ENCODE data around the gene CNGA1. TPM values are rescaled to one million over a fixed set of nuclear protein-coding genes. Genes with fewer than 3 reads are reported as not detected.

CNGA1 gene
- total RNA-seq, 2 donors from 2014 or later, result 0.28 TPM; not detected in 1

- TF ChIP-seq CTCF (IDR thresholded peaks at IDR 0.05), result no peak
- no peaks in the 10 kb centered on the region for H3K9me3 ChIP-seq
Measured at GRCh38 chr4:47954677-47955076, 61.8 kb downstream of the CNGA1 start.

GRCh38 chr4:47954245-47954644 is 62.2 kb downstream of the CNGA1 start:
- H3K4me1 ChIP-seq (ENCODE audit: control insufficient read depth in 1 of 2, low read depth in 2 of 2), result no peaks in the 10 kb centered on the region
- no peak for TF ChIP-seq CTCF (IDR thresholded peaks at IDR 0.05)
- H3K27ac ChIP-seq, result no peak overlapping the region
- no peak overlapping the region for H3K4me3 ChIP-seq
- H3K36me3 ChIP-seq, result no peaks in the 10 kb centered on the region
- ATAC-seq (ENCODE audit: insufficient number of reproducible peaks, low FRiP score, low read depth) (no peak), DNase-seq (ENCODE audit: low spot score) (no peak)
- no peaks in the 10 kb centered on the region for H3K27me3 ChIP-seq (replicated peaks; ENCODE audit: insufficient read depth)
- H3K9me3 ChIP-seq, result no peaks in the 10 kb centered on the region

More at GRCh38 chr4:47954677-47955076, 61.8 kb downstream of the CNGA1 start:
- Histone ChIP-seq H3K36me3 (no peaks in the 10 kb centered on the region), H3K27me3 (replicated peaks; ENCODE audit: insufficient read depth) (no peaks in the 10 kb centered on the region), H3K27ac (no peak overlapping the region), H3K4me3 (no peak overlapping the region), H3K4me1 (ENCODE audit: control insufficient read depth in 1 of 2, low read depth in 2 of 2) (no peaks in the 10 kb centered on the region)
- ATAC-seq (ENCODE audit: insufficient number of reproducible peaks, low FRiP score, low read depth) (no peak), DNase-seq (ENCODE audit: low spot score) (no peak)

GRCh38 chr4:47945930-47946726 is 70.4 kb downstream of the CNGA1 start:
- no peak for TF ChIP-seq CTCF (IDR thresholded peaks at IDR 0.05)
- DNase-seq (ENCODE audit: low spot score), result no peak
- H3K4me1 ChIP-seq (ENCODE audit: control insufficient read depth in 1 of 2, low read depth in 2 of 2), result no peaks in the 10 kb centered on the region
- no peak overlapping the region for H3K4me3 ChIP-seq
- no peak for ATAC-seq (ENCODE audit: insufficient number of reproducible peaks, low FRiP score, low read depth)
- no peaks in the 10 kb centered on the region for H3K27me3 ChIP-seq (replicated peaks; ENCODE audit: insufficient read depth)
- H3K27ac ChIP-seq, result no peak overlapping the region
- no peaks in the 10 kb centered on the region for H3K9me3 ChIP-seq
- H3K36me3 ChIP-seq, result no peaks in the 10 kb centered on the region

- no peaks in the 10 kb centered on the region for H3K27me3 ChIP-seq (replicated peaks; ENCODE audit: insufficient read depth)
- no peak for TF ChIP-seq CTCF (IDR thresholded peaks at IDR 0.05)
- no peak for DNase-seq (ENCODE audit: low spot score)
- H3K4me1 ChIP-seq (ENCODE audit: control insufficient read depth in 1 of 2, low read depth in 2 of 2), result no peaks in the 10 kb centered on the region
- H3K36me3 ChIP-seq, result no peaks in the 10 kb centered on the region
- H3K4me3 ChIP-seq, result no peak overlapping the region
- H3K27ac ChIP-seq, result no peak overlapping the region
- no peaks in the 10 kb centered on the region for H3K9me3 ChIP-seq
- no peak for ATAC-seq (ENCODE audit: insufficient number of reproducible peaks, low FRiP score, low read depth)
Measured at GRCh38 chr4:47942081-47942819, 74.2 kb downstream of the CNGA1 start.

- no peak overlapping the region for H3K4me3 ChIP-seq
- no peaks in the 10 kb centered on the region for H3K36me3 ChIP-seq
- no peak for DNase-seq (ENCODE audit: low spot score)
- no peak for ATAC-seq (ENCODE audit: insufficient number of reproducible peaks, low FRiP score, low read depth)
- H3K27me3 ChIP-seq (replicated peaks; ENCODE audit: insufficient read depth), result no peaks in the 10 kb centered on the region
- H3K4me1 ChIP-seq (ENCODE audit: control insufficient read depth in 1 of 2, low read depth in 2 of 2), result no peaks in the 10 kb centered on the region
- H3K27ac ChIP-seq, result no peak overlapping the region
- no peaks in the 10 kb centered on the region for H3K9me3 ChIP-seq
- no peak for TF ChIP-seq CTCF (IDR thresholded peaks at IDR 0.05)
Measured at GRCh38 chr4:47939456-47939855, 77.0 kb downstream of the CNGA1 start.

Data from thoracic aorta (tissue), 2 donors.